Lung microvascular endothelial cell (primary cell): ENCODE data around the gene NOX3. TPM values are rescaled to one million over a fixed set of nuclear protein-coding genes. Genes with fewer than 3 reads are reported as not detected.
A peak's percentile ranks its signal among the peaks of the same experiment; 100 is the strongest.

Experiments used
- DNase-seq, 2 donors: peaks; one replicate each; pipeline versions ENCODE4 v3.0.0 to v3.0.0-alpha.2; 2010; ENCODE audit warnings: low read depth in 2 of 2
- total RNA-seq: library from RNA; depleted of rRNA; stranded (reverse); fragments of >200 nt; gene quantifications from 2 replicates; pipeline ENCODE4 v1.2.1, GENCODE V29; 2014

Gene NOX3
- total RNA-seq, 1 donor from 2014 or later: not detected

- DNase-seq: peak; percentile 68 to 86
Measured at GRCh38 chr6:155436981-155437749, 18.5 kb downstream of the NOX3 start.

GRCh38 chr6:155434829-155435423, 20.7 kb downstream of the NOX3 start:
- DNase-seq: no peak

GRCh38 chr6:155434096-155434495, 21.5 kb downstream of the NOX3 start:
- no peak for DNase-seq

- peak in 1 of 2 donors; percentile 44 for DNase-seq
Measured at GRCh38 chr6:155432293-155432692, 23.3 kb downstream of the NOX3 start.

- DNase-seq: peak in 1 of 2 donors; percentile 22
Measured at GRCh38 chr6:155429321-155429893, 26.2 kb downstream of the NOX3 start.

GRCh38 chr6:155426408-155426945, 29.2 kb downstream of the NOX3 start:
- DNase-seq: no peak

GRCh38 chr6:155424181-155424580, 31.5 kb downstream of the NOX3 start:
- no peak for DNase-seq

- no peak for DNase-seq
Measured at GRCh38 chr6:155422635-155423034, 33.0 kb downstream of the NOX3 start.

- no peak for DNase-seq
Measured at GRCh38 chr6:155420492-155420891, 35.1 kb downstream of the NOX3 start.

GRCh38 chr6:155419161-155419560, 36.5 kb downstream of the NOX3 start:
- DNase-seq: no peak

GRCh38 chr6:155418017-155418761, 37.5 kb downstream of the NOX3 start:
- peak; percentile 11 to 86 for DNase-seq

- peak in 1 of 2 donors; percentile 22 for DNase-seq
Measured at GRCh38 chr6:155417454-155417853, 38.2 kb downstream of the NOX3 start.

- no peak for DNase-seq
Measured at GRCh38 chr6:155415953-155416352, 39.7 kb downstream of the NOX3 start.

- DNase-seq: no peak
Measured at GRCh38 chr6:155414049-155414448, 41.6 kb downstream of the NOX3 start.

- peak in 1 of 2 donors; percentile 14 for DNase-seq
Measured at GRCh38 chr6:155412335-155412734, 43.3 kb downstream of the NOX3 start.

GRCh38 chr6:155411154-155412052, 44.2 kb downstream of the NOX3 start:
- DNase-seq: no peak

- DNase-seq: no peak
Measured at GRCh38 chr6:155409391-155409790, 46.2 kb downstream of the NOX3 start.

GRCh38 chr6:155408981-155409380, 46.7 kb downstream of the NOX3 start:
- DNase-seq: no peak

GRCh38 chr6:155408231-155408630, 47.4 kb downstream of the NOX3 start:
- DNase-seq: no peak

GRCh38 chr6:155406801-155407200, 48.8 kb downstream of the NOX3 start:
- no peak for DNase-seq

GRCh38 chr6:155404937-155405336, 50.7 kb downstream of the NOX3 start:
- DNase-seq: no peak
